Occipital lobe (tissue), 2 donors: ENCODE results near the gene BCAS1. TPM values are rescaled to one million over a fixed set of nuclear protein-coding genes. Genes with fewer than 3 reads are reported as not detected.
"Not testable (repeated sequence)": the region's sequence is repeated elsewhere in the genome, so short reads cannot be mapped to it uniquely, and the experiment has no call there.

Experiments
- DNase-seq: peaks from one replicate; lab custom pipeline; 2025; lab: John Stamatoyannopoulos, UW
- total RNA-seq: library from RNA; depleted of rRNA; stranded (reverse); fragments of >200 nt; gene quantifications from one replicate; pipeline ENCODE4 v1.2.3, GENCODE V29; 2014

Gene BCAS1
- total RNA-seq, 1 donor from 2014 or later: 3.0 TPM

GRCh38 chr20:54020868-54021267 is 49.5 kb downstream of the BCAS1 start:
- no peak for DNase-seq

GRCh38 chr20:54020348-54020747 is 50.0 kb downstream of the BCAS1 start:
- DNase-seq: no peak

GRCh38 chr20:54019585-54019984 is 50.8 kb downstream of the BCAS1 start:
- DNase-seq: no peak

- DNase-seq: no peak
Observed at GRCh38 chr20:54019127-54019526, 51.3 kb downstream of the BCAS1 start.

GRCh38 chr20:54017846-54018245 is 52.5 kb downstream of the BCAS1 start:
- no peak for DNase-seq

GRCh38 chr20:54015496-54015895 is 54.9 kb downstream of the BCAS1 start:
- DNase-seq: no peak

GRCh38 chr20:54014293-54014926 is 56.0 kb downstream of the BCAS1 start:
- DNase-seq: no peak

GRCh38 chr20:54013471-54013870 is 56.9 kb downstream of the BCAS1 start:
- no peak for DNase-seq

- no peak for DNase-seq
Observed at GRCh38 chr20:54011346-54011745, 59.0 kb downstream of the BCAS1 start.

- DNase-seq: not testable (repeated sequence)
Observed at GRCh38 chr20:54006216-54006615, 64.2 kb downstream of the BCAS1 start.

- no peak for DNase-seq
Observed at GRCh38 chr20:54005524-54005923, 64.9 kb downstream of the BCAS1 start.

- DNase-seq: no peak
Observed at GRCh38 chr20:54004445-54004844, 65.9 kb downstream of the BCAS1 start.

- DNase-seq: no peak
Observed at GRCh38 chr20:54002741-54003140, 67.7 kb downstream of the BCAS1 start.

- no peak for DNase-seq
Observed at GRCh38 chr20:54002056-54002575, 68.3 kb downstream of the BCAS1 start.

GRCh38 chr20:54000914-54001313 is 69.5 kb downstream of the BCAS1 start:
- DNase-seq: no peak

- no peak for DNase-seq
Observed at GRCh38 chr20:54000262-54000661, 70.1 kb downstream of the BCAS1 start.

GRCh38 chr20:53999077-53999476 is 71.3 kb downstream of the BCAS1 start:
- DNase-seq: no peak

GRCh38 chr20:53996584-53997486 is 73.6 kb downstream of the BCAS1 start:
- DNase-seq: no peak

GRCh38 chr20:53995949-53996348 is 74.4 kb downstream of the BCAS1 start:
- DNase-seq: no peak

GRCh38 chr20:53994088-53994487 is 76.3 kb downstream of the BCAS1 start:
- no peak for DNase-seq

GRCh38 chr20:53993310-53993709 is 77.1 kb downstream of the BCAS1 start:
- DNase-seq: no peak

- no peak for DNase-seq
Observed at GRCh38 chr20:53990768-53991450, 79.5 kb downstream of the BCAS1 start.
